HG03135 (cell line): ENCODE data around the gene NEU4.
"Not testable (repeated sequence)": the region's sequence is repeated elsewhere in the genome, so short reads cannot be mapped to it uniquely, and the experiment has no call there.

Source experiments
- ATAC-seq: cut with Tn5 transposase; IDR thresholded peaks from one replicate; pipeline ENCODE4 v1.9.1; 2021; ENCODE audit warnings: mild to moderate bottlenecking, moderate library complexity; ENCODE audit not compliant: unreplicated experiment

Gene NEU4

DNA sequence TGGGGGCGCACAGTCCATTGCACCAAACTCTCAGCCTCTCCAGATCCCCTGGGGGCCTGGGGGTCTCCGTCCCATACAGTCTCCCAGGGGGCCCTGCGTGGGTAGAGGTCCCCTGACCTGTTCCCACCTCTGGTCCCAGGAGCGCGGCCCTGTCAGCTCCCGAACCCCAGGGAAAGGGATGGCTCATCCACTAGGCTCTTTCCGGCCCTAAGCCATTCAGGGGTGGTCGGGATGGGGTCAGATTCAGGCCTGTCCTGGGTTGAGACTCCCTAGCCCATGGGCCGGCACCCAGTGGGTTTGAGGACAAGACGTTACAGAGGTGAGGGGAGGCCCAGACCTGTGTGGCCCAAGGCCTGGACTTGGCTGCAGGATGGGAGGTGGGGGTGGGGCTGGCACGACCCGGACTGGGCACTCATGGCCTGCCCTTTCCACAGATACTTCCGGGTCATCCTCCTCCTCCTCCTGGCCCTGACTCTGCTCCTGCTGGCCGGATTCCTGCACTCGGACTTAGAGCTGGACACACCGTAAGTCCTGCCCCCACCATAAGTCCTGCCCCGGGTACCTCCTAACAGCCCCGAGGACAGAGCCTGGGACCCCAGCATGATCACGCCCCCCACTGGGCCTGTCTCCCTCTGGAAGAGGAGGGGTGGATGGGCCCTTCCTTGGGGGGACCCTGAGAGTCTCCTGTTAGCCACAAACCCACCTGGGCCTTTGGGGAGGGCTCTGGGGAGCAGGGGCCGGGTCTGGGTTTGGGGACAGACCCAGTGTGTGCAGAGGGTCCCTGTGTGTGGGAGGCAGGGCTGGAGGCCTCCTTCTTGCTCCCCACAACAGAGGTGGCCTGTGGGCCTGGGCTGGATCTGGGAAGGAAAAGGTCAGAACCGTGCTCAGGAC lies 10.1 kb upstream of the NEU4 start:
- no peak for ATAC-seq

GRCh38 chr2:241799522-241800197 lies 9.3 kb upstream of the NEU4 start:
- no peak for ATAC-seq

DNA sequence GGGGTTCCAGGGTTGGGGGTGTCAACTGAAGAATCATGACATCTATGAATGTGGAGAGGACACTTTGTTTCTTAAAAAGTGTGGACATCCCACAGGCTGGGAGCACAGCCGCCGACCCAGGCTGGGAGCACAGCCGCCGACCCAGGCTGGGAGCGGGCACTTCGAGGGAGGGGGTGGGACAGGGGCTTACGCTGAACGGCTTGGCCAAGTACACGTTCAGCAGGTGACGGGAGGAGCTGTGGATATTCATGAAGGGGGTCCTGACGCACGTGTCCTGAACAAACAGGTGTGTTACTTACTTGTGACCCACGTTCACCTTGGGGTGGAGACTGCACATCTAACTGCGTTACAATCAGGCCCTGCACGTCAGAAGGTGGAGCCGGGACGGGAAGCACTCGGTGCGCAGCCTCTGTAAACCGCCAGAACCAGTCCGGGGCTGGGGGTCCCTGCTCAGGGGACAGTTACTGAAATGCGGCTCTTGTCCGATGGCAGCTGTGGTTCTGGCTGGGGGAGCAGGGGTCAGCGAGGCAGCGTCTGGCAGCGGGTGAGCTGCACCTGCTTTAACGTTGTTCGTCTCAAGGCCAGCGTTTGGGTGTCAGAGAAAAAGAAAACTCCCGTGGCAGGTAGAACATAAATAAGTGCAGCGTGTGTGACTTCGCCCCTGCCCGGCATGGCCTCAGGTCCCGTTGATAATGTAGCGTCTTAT lies 8.6 kb upstream of the NEU4 start:
- ATAC-seq: not testable (repeated sequence)

DNA sequence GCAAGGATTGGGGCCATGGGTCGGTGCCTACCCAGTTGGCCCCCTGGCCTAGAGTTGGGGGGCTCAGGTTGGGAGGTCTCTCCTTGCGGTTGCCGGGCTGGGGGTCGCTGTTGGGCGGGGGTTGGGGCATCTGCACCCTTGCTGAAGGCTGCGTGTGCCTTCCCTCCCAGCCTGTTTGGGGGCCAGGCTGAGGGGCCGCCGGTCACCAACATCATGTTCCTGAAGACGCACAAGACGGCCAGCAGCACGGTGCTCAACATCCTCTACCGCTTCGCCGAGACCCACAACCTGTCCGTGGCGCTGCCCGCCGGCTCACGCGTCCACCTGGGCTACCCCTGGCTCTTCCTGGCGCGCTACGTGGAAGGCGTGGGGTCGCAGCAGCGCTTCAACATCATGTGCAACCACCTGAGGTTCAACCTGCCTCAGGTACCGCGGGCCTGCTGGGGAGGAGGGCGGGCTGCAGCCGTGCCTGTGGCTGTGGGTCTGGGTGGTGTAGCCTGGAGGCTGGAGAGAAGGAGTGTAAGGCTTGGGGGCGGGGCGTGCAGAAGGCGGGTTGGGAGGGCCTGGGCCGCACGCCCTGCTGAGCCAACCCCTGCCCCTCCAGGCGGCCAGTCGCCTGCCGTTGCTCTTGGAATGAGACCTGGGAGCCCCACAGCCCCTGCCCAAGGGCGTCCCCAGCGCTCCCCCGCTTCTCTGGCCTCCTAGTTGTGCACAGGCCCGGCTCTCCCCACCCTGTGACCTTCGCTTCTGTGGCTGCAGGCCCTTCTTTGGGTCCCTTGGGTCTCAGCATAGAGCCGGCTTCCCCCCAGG lies 7.2 kb upstream of the NEU4 start:
- no peak for ATAC-seq

DNA sequence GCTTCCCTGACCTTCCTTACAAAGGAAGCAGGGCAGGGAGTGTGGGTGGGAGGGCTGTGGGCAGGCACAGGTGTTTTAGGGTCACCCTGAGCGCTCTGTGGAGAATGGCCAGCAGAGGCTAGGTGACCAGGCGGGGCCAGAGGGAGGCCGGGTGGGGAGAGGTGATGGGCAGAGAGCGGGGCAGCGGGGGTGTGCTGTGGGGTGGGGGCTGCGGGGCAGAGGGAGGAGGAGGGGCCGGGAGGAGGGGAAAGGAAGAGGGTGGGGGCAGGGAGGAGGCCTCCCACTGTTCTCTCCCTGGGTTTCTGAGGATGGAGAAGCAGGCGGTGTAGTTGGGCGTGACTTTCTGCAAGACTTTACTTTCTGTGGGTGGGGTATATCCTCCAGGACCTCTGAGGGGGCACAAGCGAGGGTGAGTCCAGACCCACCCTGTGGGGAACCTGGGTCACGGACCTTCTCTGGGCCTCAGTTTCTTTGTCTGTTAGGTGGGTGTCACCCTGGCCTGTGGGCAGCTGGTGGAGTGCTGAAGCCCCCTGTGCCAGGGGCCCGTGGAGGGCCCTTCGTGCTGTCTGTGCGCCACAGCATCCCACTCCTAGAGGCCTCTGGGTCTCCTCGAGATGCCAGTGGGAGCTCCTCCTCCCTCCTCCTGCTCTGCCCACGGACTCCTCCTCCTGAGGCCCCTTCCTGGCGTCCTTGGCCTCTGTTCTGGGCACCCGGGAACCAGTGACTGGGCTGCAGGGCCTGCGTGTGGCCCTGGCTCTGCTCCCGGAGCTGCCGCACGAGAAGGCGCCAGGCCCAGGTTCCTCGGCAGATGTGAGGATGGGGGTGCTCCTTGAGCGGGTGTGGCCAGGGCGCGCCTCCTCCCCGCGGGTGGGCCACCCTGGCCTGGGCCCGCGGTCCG lies 6.3 kb upstream of the NEU4 start:
- ATAC-seq: no peak

GRCh38 chr2:241803387-241804325 lies 5.3 kb upstream of the NEU4 start:
- no peak for ATAC-seq

GRCh38 chr2:241804326-241805229 lies 4.4 kb upstream of the NEU4 start:
- ATAC-seq: no peak

GRCh38 chr2:241806217-241806616 lies 2.8 kb upstream of the NEU4 start:
- not testable (repeated sequence) for ATAC-seq

DNA sequence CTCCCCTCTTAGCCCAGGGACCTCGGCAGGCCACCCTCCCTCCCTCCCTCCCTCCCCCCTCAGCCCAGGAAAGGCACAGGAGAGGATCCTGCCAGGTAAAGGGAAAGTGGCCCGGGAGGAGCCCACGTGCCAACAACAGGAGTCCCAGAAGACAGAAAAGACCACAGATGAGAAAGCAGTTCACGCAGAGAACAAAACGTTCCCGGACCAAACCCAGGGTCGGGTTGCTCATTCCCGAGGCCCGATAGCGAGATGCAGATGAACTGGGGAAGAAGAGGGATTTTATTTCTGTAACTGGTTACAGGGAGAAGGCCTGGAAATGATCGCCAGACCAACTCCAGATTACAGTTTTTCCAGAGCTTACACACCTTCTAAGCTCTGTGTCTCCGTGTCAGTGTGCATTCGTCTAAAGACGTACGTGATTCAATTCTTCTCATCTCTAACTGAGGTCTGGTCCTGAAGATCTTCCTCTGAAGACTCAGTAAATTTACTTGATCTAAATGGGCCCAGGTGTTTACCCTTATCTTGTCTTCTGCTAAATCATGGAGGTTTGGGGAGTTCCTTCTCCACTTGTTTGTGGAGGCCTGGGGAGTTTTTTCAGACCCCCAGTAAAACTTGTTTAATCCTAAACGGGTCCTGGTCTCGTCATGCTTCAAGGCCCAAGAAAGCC lies 807 bp upstream of the NEU4 start:
- no peak for ATAC-seq

- no peak for ATAC-seq
Measured at GRCh38 chr2:241809383-241810306, 652 bp downstream of the NEU4 start.

GRCh38 chr2:241810307-241811200 lies 1.6 kb downstream of the NEU4 start:
- ATAC-seq: no peak

- ATAC-seq: no peak
Measured at GRCh38 chr2:241811201-241811951, 2.4 kb downstream of the NEU4 start.

DNA sequence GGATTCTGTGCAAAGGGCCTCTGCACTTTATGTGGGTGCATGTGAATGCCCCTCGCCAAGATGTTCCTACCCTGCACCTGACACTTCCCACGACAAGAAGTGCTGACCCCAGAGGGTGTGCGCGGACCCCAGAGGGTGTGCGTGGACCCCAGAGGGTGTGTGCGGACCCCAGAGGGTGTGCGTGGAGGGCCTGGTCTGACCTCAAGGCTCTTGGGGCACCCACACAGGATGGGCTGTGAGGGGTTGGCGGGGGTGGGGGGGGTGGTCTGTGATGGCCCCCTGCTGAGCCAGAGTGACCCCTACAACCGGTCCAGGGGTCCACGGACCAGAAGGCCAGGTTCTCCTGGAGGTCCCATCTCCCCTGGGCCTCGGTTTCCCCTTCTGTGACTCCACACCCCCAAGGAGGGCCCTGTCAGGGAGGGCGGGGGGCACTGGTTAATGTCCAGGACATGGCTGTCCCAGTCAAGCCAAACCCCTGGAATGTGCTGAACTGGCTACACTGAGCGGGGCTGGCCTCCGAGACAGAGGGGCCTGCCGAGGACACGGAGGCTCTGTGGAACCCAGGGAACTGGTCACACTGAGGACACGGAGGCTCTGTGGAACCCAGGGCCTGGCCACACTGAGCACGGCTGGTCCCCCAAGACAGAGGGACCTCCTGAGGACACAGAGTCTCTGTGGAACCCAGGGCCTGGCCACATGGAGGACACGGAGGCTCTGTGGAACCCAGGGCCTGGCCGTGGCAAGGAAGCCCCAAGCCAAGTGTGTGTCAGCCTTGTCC lies 3.1 kb downstream of the NEU4 start:
- no peak for ATAC-seq
